ENCODE data around the gene FCRL1.

FCRL1 gene, protein sequence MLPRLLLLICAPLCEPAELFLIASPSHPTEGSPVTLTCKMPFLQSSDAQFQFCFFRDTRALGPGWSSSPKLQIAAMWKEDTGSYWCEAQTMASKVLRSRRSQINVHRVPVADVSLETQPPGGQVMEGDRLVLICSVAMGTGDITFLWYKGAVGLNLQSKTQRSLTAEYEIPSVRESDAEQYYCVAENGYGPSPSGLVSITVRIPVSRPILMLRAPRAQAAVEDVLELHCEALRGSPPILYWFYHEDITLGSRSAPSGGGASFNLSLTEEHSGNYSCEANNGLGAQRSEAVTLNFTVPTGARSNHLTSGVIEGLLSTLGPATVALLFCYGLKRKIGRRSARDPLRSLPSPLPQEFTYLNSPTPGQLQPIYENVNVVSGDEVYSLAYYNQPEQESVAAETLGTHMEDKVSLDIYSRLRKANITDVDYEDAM

DNA sequence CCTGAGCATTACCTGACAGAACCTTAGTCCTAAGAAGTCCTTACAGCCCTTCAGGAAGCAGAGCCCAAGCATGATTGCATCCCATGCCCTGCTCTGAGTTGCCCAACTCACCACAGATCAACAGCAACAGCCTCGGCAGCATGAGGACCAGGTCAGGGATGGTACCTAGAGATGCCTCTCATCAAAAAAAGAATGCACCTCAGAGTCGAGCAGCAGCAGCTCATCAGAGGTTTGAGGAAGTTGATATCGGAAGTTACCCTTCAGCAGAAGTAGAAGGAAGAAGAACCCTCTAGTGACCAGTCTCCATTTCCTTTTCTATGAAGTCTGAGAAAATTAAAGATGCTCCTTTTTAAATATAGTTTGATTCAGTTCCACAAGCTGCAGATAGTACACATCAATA, at the start of gene FCRL1:
FCRL1 (minus strand) TSS at position 225 of the 400 bp plus-strand sequence; CDS start at position 142, 83 bp downstream.
- DNase-seq = peak; percentile 22

- no peak for DNase-seq
These were observed 48.7 kb upstream of the FCRL1 start for GRCh38 chr1:157868654-157869053.

- no peak for DNase-seq
These were observed 42.5 kb upstream of the FCRL1 start for GRCh38 chr1:157862114-157863070.

DNA sequence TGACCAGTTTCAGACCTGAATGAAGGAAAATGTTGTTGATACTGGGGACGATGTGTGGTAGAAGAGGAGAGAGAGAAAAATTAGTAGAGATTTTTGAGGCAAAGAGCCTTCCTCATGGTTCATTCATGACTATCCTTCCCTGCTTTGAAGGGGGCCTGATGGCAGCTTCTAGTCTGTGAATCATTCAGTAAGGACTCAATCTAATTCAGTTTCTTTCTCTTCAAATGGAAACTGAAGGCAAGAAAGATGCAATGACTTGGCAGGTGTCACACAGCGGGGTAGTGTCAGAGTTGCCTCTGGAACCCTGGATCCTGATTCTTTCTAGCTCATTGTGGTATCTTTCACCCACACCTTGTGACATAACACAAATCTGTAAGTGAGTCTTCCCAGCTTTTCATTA, 36.6 kb upstream of the FCRL1 start:
- no peak for DNase-seq

GRCh38 chr1:157852476-157852875, 32.6 kb upstream of the FCRL1 start:
- no peak for DNase-seq

- peak; percentile 60 for DNase-seq
These were observed 29.4 kb upstream of the FCRL1 start for GRCh38 chr1:157849229-157849875.

GRCh38 chr1:157844089-157844830, 24.3 kb upstream of the FCRL1 start:
- DNase-seq = peak; percentile 56

DNA sequence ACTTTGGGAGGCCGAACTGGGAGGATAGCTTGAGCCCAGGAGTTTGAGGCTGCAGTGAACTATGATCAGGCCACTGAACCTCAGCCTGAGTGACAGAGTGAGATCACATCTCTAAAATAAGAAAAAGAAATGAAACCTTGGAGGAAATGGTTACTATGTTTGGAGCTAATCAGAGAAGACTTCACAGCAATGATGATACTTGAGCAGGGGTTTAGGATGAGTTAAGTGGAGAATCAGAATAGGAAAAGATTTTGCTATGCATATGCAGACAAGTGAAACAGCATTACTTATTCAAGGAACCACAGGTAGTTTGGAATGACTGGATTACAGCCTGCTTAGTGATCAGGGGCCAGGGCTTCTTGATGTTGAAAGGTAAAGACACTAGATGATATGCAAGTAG, 23.0 kb upstream of the FCRL1 start:
- DNase-seq = no peak

DNA sequence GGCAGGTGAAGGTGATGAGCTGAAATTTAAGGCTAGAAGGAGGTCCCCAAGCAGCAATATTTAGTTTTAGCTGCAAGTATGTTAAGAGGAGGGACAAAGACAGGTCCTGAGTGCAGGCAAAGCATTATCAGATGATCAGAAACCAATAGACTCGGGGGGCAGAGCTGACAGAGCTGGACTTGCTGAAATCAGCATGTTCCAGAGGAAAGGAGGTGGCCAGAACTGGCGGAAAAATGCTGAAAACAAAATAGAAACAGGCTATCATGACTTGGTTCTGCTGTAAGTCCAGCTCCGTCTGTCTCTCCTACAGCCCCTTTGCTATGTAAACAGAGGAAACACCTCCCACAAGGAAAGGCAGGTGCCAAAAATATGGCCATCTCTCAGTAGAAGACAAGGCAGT, 21.8 kb upstream of the FCRL1 start, which contains the start of gene CD5L:
CD5L (minus strand) TSS at position 101 of the 400 bp plus-strand sequence. CDS start 107 bp downstream, outside the sequence.
- no peak for DNase-seq

DNA sequence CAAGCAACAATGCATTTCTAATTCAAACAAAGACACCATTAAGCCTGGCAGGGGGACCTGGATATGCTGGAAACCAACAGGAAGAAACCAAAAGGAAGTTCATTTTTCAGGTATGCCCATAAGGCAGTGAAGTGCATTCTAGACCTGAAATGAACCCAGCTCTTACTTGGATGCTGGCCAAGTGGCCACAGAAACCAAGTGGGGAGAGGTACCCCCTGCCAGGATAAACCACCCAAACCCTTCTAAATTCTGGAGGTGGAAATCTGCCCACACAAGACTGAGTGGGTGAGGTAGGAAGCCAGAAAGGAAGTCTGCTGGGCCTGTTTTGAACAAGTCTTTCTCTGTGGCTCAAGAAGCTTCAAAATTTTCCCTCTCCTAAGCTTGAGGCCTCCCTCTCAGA, 19.0 kb upstream of the FCRL1 start:
- no peak for DNase-seq

DNA sequence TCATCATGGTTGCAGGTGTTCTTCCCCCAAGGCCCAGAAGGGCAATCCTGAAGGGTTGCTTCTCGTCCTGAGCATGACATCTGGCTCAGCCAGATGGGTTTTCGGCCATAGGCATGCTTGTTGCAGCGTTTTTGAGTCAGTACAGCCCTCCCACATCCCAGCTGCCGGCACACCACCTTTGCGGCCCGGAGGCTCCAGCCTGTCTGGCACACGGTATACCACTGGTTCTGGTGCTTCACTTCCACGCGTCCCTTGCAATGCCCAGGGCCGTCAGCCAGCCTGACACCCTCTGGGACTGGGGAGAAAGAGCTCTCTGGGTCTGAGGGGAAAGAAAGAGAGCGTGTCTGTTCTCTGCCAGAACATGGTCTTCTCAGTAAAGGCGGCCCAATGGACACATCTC, 14.5 kb upstream of the FCRL1 start:
- no peak for DNase-seq

GRCh38 chr1:157833145-157833544, 13.2 kb upstream of the FCRL1 start:
- no peak for DNase-seq

GRCh38 chr1:157831968-157832626, 12.2 kb upstream of the FCRL1 start:
- DNase-seq = peak; percentile 89

- no peak for DNase-seq
These were observed 11.0 kb upstream of the FCRL1 start for GRCh38 chr1:157830887-157831286.

GRCh38 chr1:157829711-157830110, 9.8 kb upstream of the FCRL1 start:
- DNase-seq = peak; percentile 13

DNA sequence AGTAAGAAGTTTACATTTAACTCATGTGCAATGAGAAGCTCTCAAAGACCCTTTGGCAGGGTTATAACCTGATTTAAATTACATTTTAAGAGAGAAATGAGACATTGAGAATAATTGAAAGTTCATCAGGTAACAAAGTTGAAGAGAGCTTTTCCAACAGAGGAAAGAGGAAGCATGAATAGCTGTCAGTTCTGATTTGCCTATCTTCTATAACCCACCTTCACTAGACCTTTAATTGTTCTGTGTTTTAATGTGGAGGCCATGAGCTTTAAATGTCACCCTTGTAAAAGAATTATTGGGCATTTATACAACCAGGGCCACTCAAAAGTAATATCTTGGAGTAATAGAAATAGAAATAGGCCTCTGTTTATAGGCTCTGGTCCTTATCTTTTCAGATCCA, 9.3 kb upstream of the FCRL1 start:
- DNase-seq = no peak

GRCh38 chr1:157820299-157820698, 379 bp upstream of the FCRL1 start:
- no peak for DNase-seq

DNA sequence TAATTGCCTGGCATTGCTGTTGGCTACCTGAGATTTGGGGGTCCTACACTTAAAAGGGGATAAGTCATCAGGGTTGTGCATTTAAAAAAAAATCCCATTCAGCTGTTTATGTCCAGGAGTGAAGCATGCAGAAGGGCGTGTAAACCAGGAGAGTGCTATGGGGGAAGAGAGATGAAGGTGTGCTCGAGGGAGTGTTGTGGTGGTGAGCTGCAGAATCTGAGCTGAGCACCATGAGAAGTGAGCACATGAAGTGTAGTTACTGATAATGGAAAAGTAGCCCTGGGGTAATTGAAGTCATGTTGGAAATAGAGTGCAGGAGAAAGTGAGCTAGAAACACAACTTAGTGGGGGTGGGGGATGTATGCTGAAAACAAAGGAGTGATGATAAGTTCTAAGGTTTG, 705 bp downstream of the FCRL1 start:
- no peak for DNase-seq

GRCh38 chr1:157813269-157813668, 6.7 kb downstream of the FCRL1 start:
- DNase-seq = no peak

- DNase-seq = no peak
These were observed 13.3 kb downstream of the FCRL1 start for GRCh38 chr1:157806431-157807149.

DNA sequence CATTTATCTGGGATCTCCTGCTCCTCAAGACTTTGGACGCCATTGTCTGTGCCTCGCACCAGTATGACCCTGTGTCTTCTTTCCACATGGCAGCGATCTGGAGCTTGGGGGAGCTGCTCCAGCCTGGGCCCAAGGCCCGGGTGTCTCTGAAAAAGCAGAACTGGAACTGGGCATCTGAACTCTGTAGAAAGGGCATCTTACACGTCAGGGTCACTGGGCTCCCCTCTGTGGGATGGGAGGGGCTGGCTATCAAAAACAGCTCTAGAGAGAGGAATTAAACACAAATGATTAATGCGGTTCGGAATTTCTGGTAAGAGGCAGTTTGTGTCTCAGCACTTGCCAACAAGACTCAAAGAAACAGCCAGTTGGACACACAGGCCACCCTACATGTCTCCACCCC, 16.1 kb downstream of the FCRL1 start:
- peak; percentile 87 for DNase-seq

Measured in MV-4-11 (cell line).